KOPT-K1 (cell line): ENCODE measurements around the gene KCNQ5.

Experiments used
- H3K27ac ChIP-seq: fragments of 200-600 bp; sonication (generic); 2 replicates; pipeline ENCODE4 v1.5.1; 2016; ENCODE audit warnings: antibody characterized with exemption, mild to moderate bottlenecking, low read depth, low read length; ENCODE audit not compliant: poor library complexity, severe bottlenecking
- H3K36me3 ChIP-seq: fragments of 200-600 bp; sonication (generic); 2 replicates; pipeline ENCODE4 v1.5.1; 2017; ENCODE audit warnings: antibody characterized with exemption, mild to moderate bottlenecking, low read length, moderate library complexity; ENCODE audit not compliant: insufficient read depth
- H3K9me3 ChIP-seq: fragments of 200-600 bp; sonication (generic); 2 replicates; pipeline ENCODE4 v1.5.1; 2017; ENCODE audit warnings: antibody characterized with exemption, low read length, mild to moderate bottlenecking; ENCODE audit not compliant: insufficient read depth, poor library complexity, severe bottlenecking

KCNQ5 gene

GRCh38 chr6:73104921-73105320 lies 483.1 kb downstream of the KCNQ5 start:
- Histone ChIP-seq H3K36me3 (no peaks in the 10 kb centered on the region), H3K9me3 (no peaks in the 10 kb centered on the region), H3K27ac (no peak overlapping the region)

GRCh38 chr6:73107016-73107415 lies 485.2 kb downstream of the KCNQ5 start:
- no peaks in the 10 kb centered on the region for H3K9me3 ChIP-seq
- H3K27ac ChIP-seq: no peak overlapping the region
- H3K36me3 ChIP-seq: no peaks in the 10 kb centered on the region

GRCh38 chr6:73108949-73109348 lies 487.1 kb downstream of the KCNQ5 start:
- H3K27ac ChIP-seq: no peak overlapping the region

GRCh38 chr6:73109659-73110058 lies 487.8 kb downstream of the KCNQ5 start:
- no peak overlapping the region for H3K27ac ChIP-seq
- H3K36me3 ChIP-seq: no peaks in the 10 kb centered on the region
- no peaks in the 10 kb centered on the region for H3K9me3 ChIP-seq

More at GRCh38 chr6:73108949-73109348, 487.1 kb downstream of the KCNQ5 start:
- Histone ChIP-seq H3K36me3 (no peaks in the 10 kb centered on the region), H3K9me3 (no peaks in the 10 kb centered on the region)

DNA sequence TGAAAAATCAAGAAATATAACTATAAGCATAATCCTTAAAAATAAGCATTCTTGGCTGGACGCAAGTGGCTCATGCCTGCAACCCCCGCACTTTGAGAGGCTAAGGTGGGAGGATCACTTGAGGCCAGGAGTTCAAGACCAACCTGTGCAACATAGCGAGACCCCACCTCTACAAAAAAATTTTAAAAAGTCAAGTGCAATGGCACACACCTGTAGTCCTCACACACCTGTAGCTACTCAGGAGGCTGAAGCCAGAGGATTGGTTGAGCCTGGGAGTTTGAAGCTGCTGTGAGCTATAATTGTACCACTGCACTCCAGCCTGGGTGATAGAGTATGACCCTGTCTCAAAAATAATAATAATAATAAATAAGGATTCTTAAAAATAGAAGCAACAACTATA lies 494.5 kb downstream of the KCNQ5 start:
- H3K36me3 ChIP-seq: no peaks in the 10 kb centered on the region
- no peaks in the 10 kb centered on the region for H3K9me3 ChIP-seq
- H3K27ac ChIP-seq: no peak overlapping the region

DNA sequence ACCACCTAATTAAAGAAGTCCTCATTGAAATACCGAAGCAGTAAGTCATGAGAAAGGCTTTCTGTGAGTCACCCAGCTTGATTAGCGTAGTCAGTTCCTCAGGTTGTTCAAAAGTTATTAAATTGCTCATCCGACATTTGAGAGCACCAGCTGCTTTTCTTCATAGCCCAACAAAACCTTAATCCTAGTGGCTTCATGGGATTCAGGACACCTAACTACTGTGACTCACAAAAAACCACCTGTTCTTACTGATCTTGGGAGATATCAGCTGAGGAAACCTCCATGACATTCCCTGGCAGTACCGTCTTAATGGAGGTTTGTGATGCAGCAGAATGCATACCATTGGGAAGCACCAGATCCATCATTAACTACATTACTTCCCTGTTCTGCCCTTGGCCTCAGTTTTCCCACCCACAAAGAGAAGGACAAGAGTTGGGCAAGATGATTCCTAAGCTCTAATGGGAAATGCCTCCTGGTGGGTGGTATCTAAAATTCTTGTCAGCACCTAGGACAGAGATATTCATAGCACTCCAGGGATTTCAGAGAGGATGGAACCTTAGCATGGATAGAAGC lies 499.6 kb downstream of the KCNQ5 start:
- Histone ChIP-seq H3K36me3 (no peaks in the 10 kb centered on the region), H3K27ac (no peak overlapping the region), H3K9me3 (no peaks in the 10 kb centered on the region)

- no peak overlapping the region for H3K27ac ChIP-seq
- no peaks in the 10 kb centered on the region for H3K9me3 ChIP-seq
- no peaks in the 10 kb centered on the region for H3K36me3 ChIP-seq
Observed at GRCh38 chr6:73123632-73124329, 501.9 kb downstream of the KCNQ5 start.

DNA sequence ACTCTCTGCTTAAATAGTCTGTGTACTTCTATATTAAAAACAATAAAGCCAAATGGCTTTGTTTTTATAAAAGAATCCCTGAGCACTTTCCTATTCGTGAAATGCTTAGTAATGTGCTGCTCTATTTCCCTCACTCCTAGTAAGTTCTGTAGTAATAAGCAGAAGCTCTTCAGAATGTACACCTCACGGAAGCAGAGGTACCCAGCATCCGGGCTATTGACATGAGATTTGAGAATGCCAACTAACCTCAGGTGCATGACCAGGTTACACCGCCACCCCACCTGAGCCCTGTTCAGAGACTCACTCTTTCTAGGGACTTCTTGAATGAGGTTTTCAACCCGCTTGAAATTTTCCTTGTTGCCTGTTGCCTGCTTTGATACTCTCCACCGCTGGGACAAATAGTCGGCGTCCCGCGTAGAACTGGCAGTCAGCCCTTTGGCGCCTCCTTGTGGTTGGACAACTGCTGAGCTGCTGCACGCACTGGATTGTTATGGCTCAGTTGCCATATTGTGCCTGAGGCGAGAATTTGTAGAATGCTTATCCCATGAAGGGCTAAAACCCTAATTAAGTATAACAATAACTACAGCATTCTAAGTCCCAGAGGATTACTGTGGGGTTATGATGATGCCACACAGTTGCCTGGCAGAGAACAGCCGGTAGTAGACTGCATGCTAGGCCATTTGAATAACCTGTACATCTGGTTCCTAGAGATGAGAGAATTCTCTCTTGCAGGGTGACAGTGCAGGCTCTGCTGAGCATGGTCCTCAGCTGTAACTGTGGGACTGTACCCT lies 508.0 kb downstream of the KCNQ5 start:
- Histone ChIP-seq H3K9me3 (no peaks in the 10 kb centered on the region), H3K27ac (no peak overlapping the region), H3K36me3 (no peaks in the 10 kb centered on the region)

GRCh38 chr6:73131706-73132105 lies 509.8 kb downstream of the KCNQ5 start:
- no peaks in the 10 kb centered on the region for H3K36me3 ChIP-seq
- no peaks in the 10 kb centered on the region for H3K9me3 ChIP-seq
- H3K27ac ChIP-seq: no peak overlapping the region

DNA sequence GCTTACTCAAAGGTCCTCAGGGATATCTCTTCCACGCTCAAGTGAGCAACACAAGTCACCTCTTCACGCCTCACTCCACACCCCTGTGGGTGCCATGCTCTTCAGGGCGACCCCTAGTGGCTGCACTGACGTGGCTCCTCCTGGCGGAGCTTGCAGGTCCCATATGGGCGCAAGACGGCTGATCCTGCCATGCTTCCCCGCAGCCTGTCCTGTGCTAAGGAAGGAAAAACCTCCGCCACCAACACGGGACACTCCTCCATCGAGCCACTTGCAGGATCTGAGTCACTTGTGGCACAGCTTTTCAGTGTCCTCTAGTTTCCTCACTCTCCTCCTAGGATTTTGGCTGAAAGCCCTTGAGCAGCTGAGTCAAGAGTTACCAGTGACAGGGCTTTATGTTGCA lies 512.7 kb downstream of the KCNQ5 start:
- Histone ChIP-seq H3K27ac (no peak overlapping the region), H3K9me3 (no peaks in the 10 kb centered on the region), H3K36me3 (no peaks in the 10 kb centered on the region)

DNA sequence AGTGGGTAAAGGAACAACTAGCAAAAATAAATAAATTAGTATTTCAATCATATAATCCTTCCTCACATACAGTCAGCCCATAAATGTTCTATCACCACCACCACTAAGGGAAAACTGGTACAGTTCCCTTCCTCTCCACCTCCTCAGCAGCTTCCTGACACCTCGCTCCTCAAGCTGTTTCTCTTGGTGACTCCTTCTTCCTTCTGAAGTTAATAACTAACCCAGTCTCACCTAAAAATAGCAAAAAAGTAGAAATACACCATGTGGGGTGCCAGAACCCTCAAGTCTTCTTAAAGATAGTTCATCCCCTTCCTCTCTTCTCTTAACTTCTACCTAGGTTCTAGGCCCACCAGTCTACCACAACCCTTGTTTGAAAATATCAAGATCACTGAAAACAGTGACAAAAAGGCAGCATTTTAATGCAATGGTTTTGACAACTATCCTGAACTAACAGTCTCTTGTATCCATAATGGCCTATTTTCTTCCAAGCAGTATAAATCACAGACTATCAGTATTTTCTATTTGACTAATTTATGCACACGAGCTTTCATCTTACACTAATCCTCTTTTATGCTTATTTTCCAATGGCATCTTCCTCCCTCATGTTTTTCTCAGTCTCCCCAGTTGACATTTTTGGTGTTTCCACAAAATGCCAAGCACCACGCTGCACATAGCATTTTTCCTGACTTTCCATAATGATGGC lies 518.0 kb downstream of the KCNQ5 start:
- H3K36me3 ChIP-seq: no peaks in the 10 kb centered on the region
- no peak overlapping the region for H3K27ac ChIP-seq

GRCh38 chr6:73143551-73143950 lies 521.7 kb downstream of the KCNQ5 start:
- H3K36me3 ChIP-seq: no peaks in the 10 kb centered on the region
- H3K27ac ChIP-seq: no peak overlapping the region
- H3K9me3 ChIP-seq: no peaks in the 10 kb centered on the region

More for the DNA sequence above, 518.0 kb downstream of the KCNQ5 start:
- no peaks in the 10 kb centered on the region for H3K9me3 ChIP-seq

GRCh38 chr6:73144516-73144915 lies 522.7 kb downstream of the KCNQ5 start:
- Histone ChIP-seq H3K36me3 (no peaks in the 10 kb centered on the region), H3K27ac (no peak overlapping the region)

GRCh38 chr6:73145690-73146089 lies 523.8 kb downstream of the KCNQ5 start:
- Histone ChIP-seq H3K36me3 (no peaks in the 10 kb centered on the region), H3K9me3 (no peaks in the 10 kb centered on the region), H3K27ac (no peak overlapping the region)

More at GRCh38 chr6:73144516-73144915, 522.7 kb downstream of the KCNQ5 start:
- H3K9me3 ChIP-seq: no peaks in the 10 kb centered on the region

DNA sequence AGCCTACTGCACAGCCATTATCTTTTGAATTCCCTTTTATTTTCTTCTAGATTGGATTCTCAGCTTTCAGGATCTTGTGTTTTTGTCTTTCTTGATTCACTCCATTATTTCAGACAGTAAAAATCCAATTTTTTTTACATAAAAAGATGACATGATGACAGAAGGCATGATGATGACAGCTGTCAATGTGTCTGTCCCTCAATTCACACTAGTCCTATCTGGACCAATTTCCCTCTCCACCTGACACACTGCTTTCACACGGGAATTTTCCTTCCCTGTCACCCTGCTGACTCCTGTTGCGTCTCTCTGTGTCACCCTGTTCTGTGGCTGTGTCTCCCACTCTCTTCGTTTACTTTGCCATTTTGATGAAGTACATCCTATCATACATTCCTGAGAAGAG lies 529.9 kb downstream of the KCNQ5 start:
- no peak overlapping the region for H3K27ac ChIP-seq
- no peaks in the 10 kb centered on the region for H3K36me3 ChIP-seq
- H3K9me3 ChIP-seq: no peaks in the 10 kb centered on the region
